NAMALWA (cell line): ENCODE data around the gene COTL1.

Experiments
- DNase-seq: peaks from one replicate; pipeline ENCODE4 v3.0.0-alpha.2; 2015; ENCODE audit warnings: low spot score

The COTL1 gene

GRCh38 chr16:84596161-84596560 lies 21.7 kb downstream of the COTL1 start:
- DNase-seq, result no peak

- no peak for DNase-seq
Measured at GRCh38 chr16:84595052-84595481, 22.8 kb downstream of the COTL1 start.

GRCh38 chr16:84594725-84595038 lies 23.2 kb downstream of the COTL1 start:
- DNase-seq, result no peak

- peak; percentile 93 for DNase-seq
Measured at GRCh38 chr16:84593825-84594724, 23.8 kb downstream of the COTL1 start.

- no peak for DNase-seq
Measured at GRCh38 chr16:84592718-84593117, 25.2 kb downstream of the COTL1 start.

- DNase-seq, result no peak
Measured at GRCh38 chr16:84589975-84590719, 27.7 kb downstream of the COTL1 start.

- DNase-seq, result no peak
Measured at GRCh38 chr16:84588991-84589390, 28.9 kb downstream of the COTL1 start.

- DNase-seq, result peak; percentile 70
Measured at GRCh38 chr16:84585886-84586285, 32.0 kb downstream of the COTL1 start.

- DNase-seq, result no peak
Measured at GRCh38 chr16:84585467-84585866, 32.4 kb downstream of the COTL1 start.

- DNase-seq, result no peak
Measured at GRCh38 chr16:84584678-84585077, 33.2 kb downstream of the COTL1 start.

GRCh38 chr16:84583995-84584394 lies 33.9 kb downstream of the COTL1 start:
- DNase-seq, result no peak

- DNase-seq, result no peak
Measured at GRCh38 chr16:84582958-84583516, 34.8 kb downstream of the COTL1 start.

- DNase-seq, result no peak
Measured at GRCh38 chr16:84581158-84581557, 36.7 kb downstream of the COTL1 start.

GRCh38 chr16:84579936-84580335 lies 37.9 kb downstream of the COTL1 start:
- no peak for DNase-seq

- no peak for DNase-seq
Measured at GRCh38 chr16:84578538-84579126, 39.2 kb downstream of the COTL1 start.

- DNase-seq, result no peak
Measured at GRCh38 chr16:84577034-84577803, 40.7 kb downstream of the COTL1 start.

- no peak for DNase-seq
Measured at GRCh38 chr16:84575914-84576313, 42.0 kb downstream of the COTL1 start.

- no peak for DNase-seq
Measured at GRCh38 chr16:84574191-84574590, 43.7 kb downstream of the COTL1 start.

GRCh38 chr16:84572096-84572495 lies 45.8 kb downstream of the COTL1 start:
- DNase-seq, result no peak

- DNase-seq, result no peak
Measured at GRCh38 chr16:84571506-84571905, 46.4 kb downstream of the COTL1 start.

GRCh38 chr16:84570739-84571403 lies 47.0 kb downstream of the COTL1 start:
- DNase-seq, result no peak
